ENCODE measurements around the gene ARHGAP22. TPM values are rescaled to one million over a fixed set of nuclear protein-coding genes. Genes with fewer than 3 reads are reported as not detected.

The ARHGAP22 gene
- polyA plus RNA-seq, 1 of the 3 experiments (the other 2 are of a cell fraction) = 12.4 TPM

GRCh38 chr10:48526011-48526821 is 78.7 kb downstream of the ARHGAP22 start:
- Histone ChIP-seq H3F3A (replicated peaks; ENCODE audit: insufficient read depth) (peaks cover 33% of the 10 kb centered on the region), H3K27me3 (ENCODE audit: insufficient read depth) (no peaks in the 10 kb centered on the region), H3K9ac (peak overlapping the region; percentile 44), H4K20me1 (ENCODE audit: insufficient read depth) (no peaks in the 10 kb centered on the region), H3K4me3 (ENCODE audit: low read depth in 2 of 2, low read length in 1 of 2) (peak overlapping the region in 1 of 2 experiments; percentile 45; a peak in 2 of 4 replicates), H3K36me3 (replicated peaks in 1 of 2; ENCODE audit: control insufficient read depth in 1 of 2, insufficient read depth in 2 of 2, low read length in 1 of 2) (no peaks in the 10 kb centered on the region), H3K9me2 (no peaks in the 10 kb centered on the region), H3K27ac (ENCODE audit: low read depth in 2 of 2, low read length in 1 of 2) (peak overlapping the region; percentile 70 to 86; a peak in 3 of 4 replicates), H3K4me2 (peak overlapping the region; percentile 56), H3K79me2 (ENCODE audit: insufficient read depth) (peaks cover 63% of the 10 kb centered on the region), H2AFZ (ENCODE audit: low read depth) (peak overlapping the region; percentile 70), H3K9me3 (no peaks in the 10 kb centered on the region), H3K4me1 (ENCODE audit: control insufficient read depth in 1 of 2, insufficient read depth in 2 of 2, low read depth in 1 of 2, low read length in 1 of 2) (peaks cover 12 to 23% of the 10 kb centered on the region in 2 experiments; a peak in 3 of 4 replicates)
- POLR2A ChIA-PET = no interaction called here
- CTCF ChIA-PET = interaction anchor here (1.5 to 2.5 kb wide), 2 partner anchors 23 to 88 kb away, joined by 3 to 16 read pairs; no protein-coding TSS in a partner anchor
- no peak for DNase-seq
- 43% methylated on average over 14 of the region's 14 CpGs for WGBS (ENCODE audit: low lambda C conversion rate)
- TF ChIP-seq EP300 (IDR thresholded peaks at IDR 0.05; ENCODE audit: borderline replicate concordance in 1 of 2, low read depth in 1 of 2, low read length in 1 of 2) (peak in 1 of 2 experiments; percentile 55; a peak in 1 of 4 replicates), GABPA (IDR thresholded peaks at IDR 0.05; ENCODE audit: low read depth) (no peak), TAF1 (IDR thresholded peaks at IDR 0.05; ENCODE audit: borderline replicate concordance, low read depth, low read length) (no peak), FOXM1 (IDR thresholded peaks at IDR 0.05; ENCODE audit: low read depth) (peak; percentile 94), TCF12 (IDR thresholded peaks at IDR 0.05) (peak; percentile 84), RXRA (IDR thresholded peaks at IDR 0.05; ENCODE audit: borderline replicate concordance, low read depth) (0 out of 2 replicates have a peak, but pooled peaks have one; percentile 33), NRF1 (IDR thresholded peaks at IDR 0.05; ENCODE audit: low read depth, low read length) (no peak), ELF1 (IDR thresholded peaks at IDR 0.05) (no peak), PBX3 (IDR thresholded peaks at IDR 0.05) (peak; percentile 61), JUND (IDR thresholded peaks at IDR 0.05) (peak; percentile 50; the same call in 1 of the 2 replicates), POLR2AphosphoS5 (IDR thresholded peaks at IDR 0.05; ENCODE audit: low read depth, low read length) (peak; percentile 47; the same call in 1 of the 2 replicates), RFX5 (IDR thresholded peaks at IDR 0.05; ENCODE audit: low read length) (no peak), MEF2A (IDR thresholded peaks at IDR 0.05; ENCODE audit: borderline replicate concordance, low read depth) (no peak), SIN3A (IDR thresholded peaks at IDR 0.05; ENCODE audit: borderline replicate concordance, low read depth, low read length) (no peak; the same call in 1 of the 2 replicates), IRF3 (IDR thresholded peaks at IDR 0.05; ENCODE audit: low read depth, low read length) (no peak), MXI1 (IDR thresholded peaks at IDR 0.05; ENCODE audit: low read depth, low read length) (no peak), RCOR1 (IDR thresholded peaks at IDR 0.05; ENCODE audit: low read length) (no peak), SMC3 (IDR thresholded peaks at IDR 0.05; ENCODE audit: low read depth, low read length) (no peak), CHD2 (IDR thresholded peaks at IDR 0.05; ENCODE audit: low read length, partially characterized antibody) (no peak), FOXJ3 (CRISPR knock-in tag; IDR thresholded peaks at IDR 0.05) (no peak), FOSL2 (IDR thresholded peaks at IDR 0.05; ENCODE audit: borderline replicate concordance, low read depth) (no peak)
- TF ChIP-seq, protein P1, sequence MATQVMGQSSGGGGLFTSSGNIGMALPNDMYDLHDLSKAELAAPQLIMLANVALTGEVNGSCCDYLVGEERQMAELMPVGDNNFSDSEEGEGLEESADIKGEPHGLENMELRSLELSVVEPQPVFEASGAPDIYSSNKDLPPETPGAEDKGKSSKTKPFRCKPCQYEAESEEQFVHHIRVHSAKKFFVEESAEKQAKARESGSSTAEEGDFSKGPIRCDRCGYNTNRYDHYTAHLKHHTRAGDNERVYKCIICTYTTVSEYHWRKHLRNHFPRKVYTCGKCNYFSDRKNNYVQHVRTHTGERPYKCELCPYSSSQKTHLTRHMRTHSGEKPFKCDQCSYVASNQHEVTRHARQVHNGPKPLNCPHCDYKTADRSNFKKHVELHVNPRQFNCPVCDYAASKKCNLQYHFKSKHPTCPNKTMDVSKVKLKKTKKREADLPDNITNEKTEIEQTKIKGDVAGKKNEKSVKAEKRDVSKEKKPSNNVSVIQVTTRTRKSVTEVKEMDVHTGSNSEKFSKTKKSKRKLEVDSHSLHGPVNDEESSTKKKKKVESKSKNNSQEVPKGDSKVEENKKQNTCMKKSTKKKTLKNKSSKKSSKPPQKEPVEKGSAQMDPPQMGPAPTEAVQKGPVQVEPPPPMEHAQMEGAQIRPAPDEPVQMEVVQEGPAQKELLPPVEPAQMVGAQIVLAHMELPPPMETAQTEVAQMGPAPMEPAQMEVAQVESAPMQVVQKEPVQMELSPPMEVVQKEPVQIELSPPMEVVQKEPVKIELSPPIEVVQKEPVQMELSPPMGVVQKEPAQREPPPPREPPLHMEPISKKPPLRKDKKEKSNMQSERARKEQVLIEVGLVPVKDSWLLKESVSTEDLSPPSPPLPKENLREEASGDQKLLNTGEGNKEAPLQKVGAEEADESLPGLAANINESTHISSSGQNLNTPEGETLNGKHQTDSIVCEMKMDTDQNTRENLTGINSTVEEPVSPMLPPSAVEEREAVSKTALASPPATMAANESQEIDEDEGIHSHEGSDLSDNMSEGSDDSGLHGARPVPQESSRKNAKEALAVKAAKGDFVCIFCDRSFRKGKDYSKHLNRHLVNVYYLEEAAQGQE (IDR thresholded peaks at IDR 0.05; ENCODE audit: low read depth, low read length) = no peak
- TF ChIP-seq, protein P2, sequence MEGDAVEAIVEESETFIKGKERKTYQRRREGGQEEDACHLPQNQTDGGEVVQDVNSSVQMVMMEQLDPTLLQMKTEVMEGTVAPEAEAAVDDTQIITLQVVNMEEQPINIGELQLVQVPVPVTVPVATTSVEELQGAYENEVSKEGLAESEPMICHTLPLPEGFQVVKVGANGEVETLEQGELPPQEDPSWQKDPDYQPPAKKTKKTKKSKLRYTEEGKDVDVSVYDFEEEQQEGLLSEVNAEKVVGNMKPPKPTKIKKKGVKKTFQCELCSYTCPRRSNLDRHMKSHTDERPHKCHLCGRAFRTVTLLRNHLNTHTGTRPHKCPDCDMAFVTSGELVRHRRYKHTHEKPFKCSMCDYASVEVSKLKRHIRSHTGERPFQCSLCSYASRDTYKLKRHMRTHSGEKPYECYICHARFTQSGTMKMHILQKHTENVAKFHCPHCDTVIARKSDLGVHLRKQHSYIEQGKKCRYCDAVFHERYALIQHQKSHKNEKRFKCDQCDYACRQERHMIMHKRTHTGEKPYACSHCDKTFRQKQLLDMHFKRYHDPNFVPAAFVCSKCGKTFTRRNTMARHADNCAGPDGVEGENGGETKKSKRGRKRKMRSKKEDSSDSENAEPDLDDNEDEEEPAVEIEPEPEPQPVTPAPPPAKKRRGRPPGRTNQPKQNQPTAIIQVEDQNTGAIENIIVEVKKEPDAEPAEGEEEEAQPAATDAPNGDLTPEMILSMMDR (IDR thresholded peaks at IDR 0.05) = no peak
- TF ChIP-seq, protein P3, sequence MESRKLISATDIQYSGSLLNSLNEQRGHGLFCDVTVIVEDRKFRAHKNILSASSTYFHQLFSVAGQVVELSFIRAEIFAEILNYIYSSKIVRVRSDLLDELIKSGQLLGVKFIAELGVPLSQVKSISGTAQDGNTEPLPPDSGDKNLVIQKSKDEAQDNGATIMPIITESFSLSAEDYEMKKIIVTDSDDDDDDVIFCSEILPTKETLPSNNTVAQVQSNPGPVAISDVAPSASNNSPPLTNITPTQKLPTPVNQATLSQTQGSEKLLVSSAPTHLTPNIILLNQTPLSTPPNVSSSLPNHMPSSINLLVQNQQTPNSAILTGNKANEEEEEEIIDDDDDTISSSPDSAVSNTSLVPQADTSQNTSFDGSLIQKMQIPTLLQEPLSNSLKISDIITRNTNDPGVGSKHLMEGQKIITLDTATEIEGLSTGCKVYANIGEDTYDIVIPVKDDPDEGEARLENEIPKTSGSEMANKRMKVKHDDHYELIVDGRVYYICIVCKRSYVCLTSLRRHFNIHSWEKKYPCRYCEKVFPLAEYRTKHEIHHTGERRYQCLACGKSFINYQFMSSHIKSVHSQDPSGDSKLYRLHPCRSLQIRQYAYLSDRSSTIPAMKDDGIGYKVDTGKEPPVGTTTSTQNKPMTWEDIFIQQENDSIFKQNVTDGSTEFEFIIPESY (IDR thresholded peaks at IDR 0.05; ENCODE audit: borderline replicate concordance, low read depth) = no peak
